ENCODE data around the gene TPPP. TPM values are rescaled to one million over a fixed set of nuclear protein-coding genes. Genes with fewer than 3 reads are reported as not detected.
"Not testable (repeated sequence)": the region's sequence is repeated elsewhere in the genome, so short reads cannot be mapped to it uniquely, and the experiment has no call there.

The TPPP gene
- total RNA-seq, 2 donors from 2014 or later = 1.7 to 4.0 TPM

DNA sequence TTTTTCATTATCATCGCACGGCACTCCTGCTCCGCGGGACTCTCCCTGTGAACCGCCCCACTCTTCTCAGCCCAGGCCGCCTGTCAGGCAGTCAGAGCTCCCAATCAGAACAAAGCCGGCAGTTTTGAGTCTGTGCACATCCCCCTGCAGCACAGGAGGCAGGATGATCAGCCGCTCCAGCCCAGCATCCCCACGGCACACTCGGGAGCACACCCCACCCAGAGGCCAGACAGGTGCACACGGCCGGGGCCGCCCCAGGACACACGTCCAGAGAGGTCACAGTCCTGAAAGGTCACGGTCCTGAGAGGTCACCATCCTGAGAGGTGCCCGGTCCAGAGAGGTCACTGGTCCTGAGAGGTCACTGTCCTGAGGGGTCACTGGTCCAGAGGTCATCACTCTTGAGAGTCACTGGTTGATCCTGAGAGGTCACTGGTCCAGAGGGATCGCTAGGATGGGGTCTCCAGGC lies 8.4 kb downstream of the TPPP start:
- Histone ChIP-seq H3K9ac (ENCODE audit: low read depth in 2 of 2, low read length in 2 of 2) (no peak overlapping the region), H3K4me1 (no peaks in the 10 kb centered on the region), H3K9me3 (no peaks in the 10 kb centered on the region), H3K4me3 (no peak overlapping the region), H3K27me3 (no peaks in the 10 kb centered on the region), H3K36me3 (no peaks in the 10 kb centered on the region), H3K27ac (no peak overlapping the region)
- intact Hi-C loops (cut with DNase I) = loop anchor here (5.0 kb wide), 1 partner anchor 93 kb away; no protein-coding TSS in a partner anchor
- TF ChIP-seq, protein P1, sequence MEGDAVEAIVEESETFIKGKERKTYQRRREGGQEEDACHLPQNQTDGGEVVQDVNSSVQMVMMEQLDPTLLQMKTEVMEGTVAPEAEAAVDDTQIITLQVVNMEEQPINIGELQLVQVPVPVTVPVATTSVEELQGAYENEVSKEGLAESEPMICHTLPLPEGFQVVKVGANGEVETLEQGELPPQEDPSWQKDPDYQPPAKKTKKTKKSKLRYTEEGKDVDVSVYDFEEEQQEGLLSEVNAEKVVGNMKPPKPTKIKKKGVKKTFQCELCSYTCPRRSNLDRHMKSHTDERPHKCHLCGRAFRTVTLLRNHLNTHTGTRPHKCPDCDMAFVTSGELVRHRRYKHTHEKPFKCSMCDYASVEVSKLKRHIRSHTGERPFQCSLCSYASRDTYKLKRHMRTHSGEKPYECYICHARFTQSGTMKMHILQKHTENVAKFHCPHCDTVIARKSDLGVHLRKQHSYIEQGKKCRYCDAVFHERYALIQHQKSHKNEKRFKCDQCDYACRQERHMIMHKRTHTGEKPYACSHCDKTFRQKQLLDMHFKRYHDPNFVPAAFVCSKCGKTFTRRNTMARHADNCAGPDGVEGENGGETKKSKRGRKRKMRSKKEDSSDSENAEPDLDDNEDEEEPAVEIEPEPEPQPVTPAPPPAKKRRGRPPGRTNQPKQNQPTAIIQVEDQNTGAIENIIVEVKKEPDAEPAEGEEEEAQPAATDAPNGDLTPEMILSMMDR (IDR thresholded peaks at IDR 0.05) = no peak
- no peak for DNase-seq

DNA sequence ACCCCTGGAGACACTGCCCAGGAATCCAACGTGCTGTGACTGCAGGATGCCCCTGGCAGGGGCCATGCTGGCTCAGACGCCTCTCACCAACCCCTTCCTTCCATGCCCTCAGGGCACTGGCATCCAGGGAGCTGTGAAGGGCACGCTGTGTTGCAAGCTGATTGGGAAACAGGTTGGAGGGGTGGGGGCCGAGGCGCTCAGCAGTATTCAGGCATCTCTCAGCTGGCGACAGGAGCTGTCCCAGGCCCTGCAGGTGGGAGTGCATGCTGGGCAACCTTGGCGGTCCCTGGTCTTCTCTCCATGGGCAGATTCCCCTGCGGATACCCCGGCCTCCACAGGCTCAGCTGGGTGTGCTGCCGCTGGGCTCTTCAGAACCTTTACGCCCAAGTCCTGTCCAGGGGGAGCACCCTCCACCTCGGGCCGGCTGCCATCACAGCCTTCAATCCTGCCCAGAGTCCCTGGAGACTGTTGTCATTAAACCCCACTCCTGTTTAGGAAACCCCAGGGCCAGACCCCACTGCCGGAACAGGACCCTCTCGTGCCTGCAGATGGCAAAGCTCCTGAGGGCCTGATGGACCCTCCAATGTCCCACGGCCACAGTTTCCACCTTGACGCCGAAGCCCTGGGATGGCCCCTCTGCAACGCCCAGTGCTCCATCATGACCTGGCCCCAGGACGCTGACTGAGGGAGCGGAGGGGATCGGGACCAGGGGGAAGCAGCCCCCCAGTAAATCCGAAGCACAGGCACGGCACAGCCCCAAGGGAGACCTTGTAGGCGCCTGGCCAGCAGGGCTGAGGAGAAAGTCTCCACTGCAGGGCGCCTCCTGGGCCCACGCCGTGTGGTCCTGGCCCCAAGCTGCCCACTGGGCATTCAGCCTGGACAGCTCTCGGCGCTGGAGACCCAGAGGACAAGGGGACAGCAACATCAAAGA lies 9.3 kb downstream of the TPPP start:
- H3K36me3 ChIP-seq = no peaks in the 10 kb centered on the region

DNA sequence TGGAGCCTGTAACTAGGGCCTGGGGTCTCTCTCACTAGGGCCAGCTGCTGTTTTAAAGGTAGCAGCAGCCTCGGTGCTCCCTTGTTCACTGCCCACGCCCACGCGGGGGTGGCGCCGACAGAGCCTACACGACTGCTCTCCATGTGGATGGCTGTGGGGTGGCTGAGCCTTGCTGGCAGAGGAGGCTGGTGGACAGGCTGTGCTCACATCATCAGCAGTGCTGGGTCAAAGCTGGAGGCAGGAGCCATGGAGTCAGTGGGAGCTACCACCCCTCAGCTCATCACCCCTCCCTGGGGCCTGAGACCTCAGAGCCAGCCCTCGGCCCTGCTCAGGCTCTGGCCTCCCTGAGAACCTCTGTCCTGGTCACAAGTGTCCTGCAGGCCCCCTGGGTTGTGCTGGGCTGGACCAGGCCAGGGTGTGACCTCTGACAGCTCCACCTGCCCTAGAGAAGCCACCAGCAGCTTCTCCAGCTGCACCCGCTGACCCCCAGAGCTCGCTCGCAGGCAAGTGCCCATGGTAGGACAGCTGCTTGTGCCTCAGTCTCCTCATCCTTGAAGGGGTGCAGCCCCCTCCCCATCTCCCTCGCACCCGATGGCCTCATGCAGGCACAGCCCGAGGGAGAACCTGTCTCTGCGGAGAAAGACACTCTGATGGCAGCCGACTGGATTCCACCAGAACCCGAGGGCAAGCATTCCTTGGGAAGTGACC lies 10.3 kb downstream of the TPPP start:
- H3K9me3 ChIP-seq; H3K27me3 ChIP-seq; H3K9ac ChIP-seq (ENCODE audit: low read depth in 2 of 2, low read length in 2 of 2); H3K36me3 ChIP-seq; H3K4me1 ChIP-seq; H3K4me3 ChIP-seq; H3K27ac ChIP-seq; DNase-seq: not testable (repeated sequence)
- intact Hi-C loops (cut with DNase I) = loop anchor here (5.0 kb wide), 1 partner anchor 94 kb away; no protein-coding TSS in a partner anchor

More for the DNA sequence above, 9.3 kb downstream of the TPPP start:
- Histone ChIP-seq H3K27me3 (no peaks in the 10 kb centered on the region), H3K9me3 (no peaks in the 10 kb centered on the region), H3K9ac (ENCODE audit: low read depth in 2 of 2, low read length in 2 of 2) (no peak overlapping the region), H3K27ac (no peak overlapping the region), H3K4me3 (no peak overlapping the region), H3K4me1 (no peaks in the 10 kb centered on the region)
- intact Hi-C loops (cut with DNase I) = loop anchor here (5.0 kb wide), 1 partner anchor 93 kb away; no protein-coding TSS in a partner anchor
- TF ChIP-seq, protein P1 (IDR thresholded peaks at IDR 0.05) = no peak
- no peak for DNase-seq

DNA sequence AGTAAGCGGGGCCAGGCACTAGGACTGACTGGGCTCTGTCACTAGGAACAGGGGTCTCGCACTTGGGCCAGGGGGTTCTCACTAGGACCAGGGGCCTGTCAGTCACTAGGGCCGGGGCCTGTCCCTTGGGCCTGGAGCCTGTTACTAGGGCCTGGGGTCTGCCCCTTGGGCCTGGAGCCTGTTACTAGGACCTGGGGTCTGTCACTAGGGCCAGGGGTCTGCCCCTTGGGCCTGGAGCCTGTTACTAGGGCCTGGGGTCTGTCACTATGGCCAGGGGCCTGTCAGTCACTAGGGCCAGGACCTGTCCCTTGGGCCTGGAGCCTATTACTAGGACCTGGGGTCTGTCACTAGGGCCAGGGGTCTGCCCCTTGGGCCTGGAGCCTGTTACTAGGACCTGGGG lies 10.9 kb downstream of the TPPP start:
- H3K9me3 ChIP-seq; H3K4me3 ChIP-seq; H3K27ac ChIP-seq; H3K27me3 ChIP-seq; H3K36me3 ChIP-seq; H3K4me1 ChIP-seq; H3K9ac ChIP-seq (ENCODE audit: low read depth in 2 of 2, low read length in 2 of 2); DNase-seq: not testable (repeated sequence)
- intact Hi-C loops (cut with DNase I) = loop anchor here (5.0 kb wide), 1 partner anchor 95 kb away; no protein-coding TSS in a partner anchor

DNA sequence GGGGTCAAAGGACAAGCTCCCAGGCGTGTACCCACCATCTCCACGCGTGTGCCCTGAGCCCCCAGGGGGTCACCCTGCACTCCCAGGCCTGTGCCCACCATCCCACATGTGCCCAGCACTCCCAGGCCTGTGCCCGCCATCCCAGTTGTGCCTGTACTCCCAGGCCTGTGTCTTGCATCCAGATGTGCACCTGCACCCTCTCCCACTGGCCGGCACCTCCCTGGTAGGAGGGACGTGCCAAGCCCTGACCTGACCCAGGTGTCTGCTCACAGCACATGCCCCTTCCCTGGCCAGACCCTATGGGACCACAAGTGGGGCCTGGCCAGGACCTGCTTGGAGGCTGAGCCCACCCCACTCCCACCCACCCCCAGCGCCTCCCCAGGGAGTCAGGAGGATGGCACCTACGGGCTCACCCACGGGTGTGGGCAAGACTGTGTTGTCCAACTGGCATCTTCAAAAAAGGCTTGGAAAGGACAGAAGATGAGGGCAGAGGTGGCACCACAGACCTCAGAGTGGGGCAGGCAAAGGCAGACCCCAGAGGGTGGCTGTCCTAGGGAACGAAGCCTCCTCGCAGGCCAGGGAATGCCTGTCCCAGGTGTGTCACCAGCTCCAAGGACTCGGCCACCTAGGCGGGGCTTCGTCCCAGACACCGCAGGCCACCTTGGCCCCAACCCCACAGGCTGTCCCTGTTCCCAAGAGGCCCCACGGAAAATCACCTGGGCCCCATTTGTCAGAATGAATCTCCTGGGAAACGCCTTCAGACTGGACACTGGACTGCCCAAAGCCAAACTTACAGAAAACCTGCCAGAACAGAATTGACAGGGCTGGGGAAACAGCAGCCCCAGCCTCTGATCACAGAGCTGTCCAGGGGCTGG lies 11.6 kb downstream of the TPPP start:
- peak; percentile 15 for DNase-seq
- not testable (repeated sequence) for H3K36me3 ChIP-seq; H3K9ac ChIP-seq (ENCODE audit: low read depth in 2 of 2, low read length in 2 of 2); H3K4me3 ChIP-seq; H3K27me3 ChIP-seq; H3K27ac ChIP-seq; H3K9me3 ChIP-seq; H3K4me1 ChIP-seq
- intact Hi-C loops (cut with DNase I) = loop anchor here (5.0 kb wide), 1 partner anchor 96 kb away; no protein-coding TSS in a partner anchor

DNA sequence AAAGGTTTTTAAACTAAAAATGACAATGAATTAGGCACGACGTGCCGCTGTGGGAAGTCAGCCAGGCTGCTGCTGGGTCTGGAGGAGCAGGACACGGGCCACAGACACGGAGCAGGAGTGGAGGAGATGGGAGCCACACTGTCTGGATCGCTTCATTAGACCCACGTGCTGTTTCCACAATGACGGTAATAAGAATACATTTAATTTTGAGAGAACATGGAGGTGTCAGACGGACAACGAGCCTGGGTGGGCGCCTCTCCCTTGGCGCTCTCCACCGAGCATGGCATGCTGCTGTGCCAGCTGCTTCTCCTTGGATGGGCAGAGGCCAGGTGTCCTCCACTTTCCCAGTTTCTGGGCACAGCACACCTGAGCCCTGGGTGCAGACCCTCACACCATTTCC lies 12.3 kb downstream of the TPPP start:
- H3K27ac ChIP-seq; H3K36me3 ChIP-seq; H3K9ac ChIP-seq (ENCODE audit: low read depth in 2 of 2, low read length in 2 of 2); H3K4me3 ChIP-seq; H3K27me3 ChIP-seq; DNase-seq; H3K9me3 ChIP-seq; H3K4me1 ChIP-seq: not testable (repeated sequence)
- intact Hi-C loops (cut with DNase I) = loop anchor here (5.0 kb wide), 1 partner anchor 96 kb away; no protein-coding TSS in a partner anchor

DNA sequence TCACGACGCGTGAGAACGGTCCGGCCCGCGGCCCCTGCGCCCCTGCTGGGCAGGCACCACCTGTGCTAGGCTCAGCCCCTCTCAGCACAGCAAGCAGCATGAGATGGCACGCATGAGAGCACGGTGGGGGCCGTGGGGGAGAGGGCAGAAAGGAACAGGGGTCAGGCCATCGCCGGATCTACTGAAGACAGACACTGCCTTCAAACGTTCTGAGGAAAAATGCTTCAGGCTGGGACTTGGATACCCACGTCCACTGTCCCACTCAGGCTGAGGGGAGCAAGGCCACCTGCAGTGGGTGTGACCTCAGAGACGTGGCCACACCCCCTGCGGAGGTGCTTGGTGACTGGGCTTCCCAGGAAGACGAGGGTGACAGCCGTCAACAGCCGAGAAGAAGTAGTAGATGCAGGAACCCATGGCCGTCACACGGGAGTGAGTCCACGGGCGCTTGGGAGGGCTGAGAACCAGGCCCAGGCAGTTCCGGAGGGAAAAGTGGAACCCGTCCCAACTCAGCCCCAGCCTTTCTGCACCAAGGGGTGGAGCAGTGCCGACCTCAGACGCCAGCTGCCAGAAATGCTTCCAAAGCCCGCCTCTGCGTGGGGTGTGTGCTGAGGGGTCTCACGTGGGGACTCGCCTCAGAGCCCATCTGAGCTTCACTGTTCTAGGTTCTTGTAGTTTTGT lies 12.9 kb downstream of the TPPP start:
- not testable (repeated sequence) for H3K9me3 ChIP-seq; H3K4me3 ChIP-seq; DNase-seq; H3K36me3 ChIP-seq; H3K9ac ChIP-seq (ENCODE audit: low read depth in 2 of 2, low read length in 2 of 2); H3K4me1 ChIP-seq; H3K27ac ChIP-seq; H3K27me3 ChIP-seq
- intact Hi-C loops (cut with DNase I) = loop anchor here (5.0 kb wide), 1 partner anchor 97 kb away; no protein-coding TSS in a partner anchor

DNA sequence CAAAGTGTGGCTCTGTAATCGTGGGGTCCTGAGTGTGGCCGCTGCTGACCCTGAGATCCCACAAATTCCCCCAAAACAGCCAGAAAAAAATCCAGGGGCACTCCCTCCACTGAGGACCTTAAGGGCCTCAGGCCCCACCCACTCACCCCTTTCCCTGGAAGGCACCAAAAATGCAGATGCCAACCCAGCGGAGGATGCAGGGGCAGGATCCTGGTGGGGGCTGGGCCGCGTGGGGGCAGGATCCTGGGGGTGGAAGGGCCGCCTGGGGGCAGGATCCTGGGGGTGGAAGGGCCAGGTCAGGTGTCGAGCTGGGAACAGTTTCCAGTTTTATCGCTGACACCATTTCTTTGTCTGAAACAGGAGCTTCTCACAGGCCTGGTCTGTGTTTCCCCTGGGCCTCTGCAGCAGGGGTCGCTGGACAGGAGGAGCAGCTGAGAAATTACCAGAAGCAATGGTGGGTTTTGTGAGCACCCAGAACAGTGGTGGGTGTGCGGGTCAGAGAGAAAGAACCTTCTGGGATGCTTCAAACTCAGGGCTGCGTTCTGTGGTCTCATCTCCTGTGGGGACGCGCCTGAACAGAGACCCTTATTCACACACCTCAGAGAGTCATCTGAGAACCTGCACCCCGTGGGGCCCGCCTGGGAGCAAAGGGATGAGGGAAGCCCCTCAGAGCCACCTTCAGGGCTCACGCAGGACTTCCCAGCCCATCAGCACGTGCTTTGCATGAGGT lies 13.8 kb downstream of the TPPP start:
- intact Hi-C loops (cut with DNase I); H3K4me3 ChIP-seq; H3K9me3 ChIP-seq; H3K4me1 ChIP-seq; H3K27me3 ChIP-seq; H3K36me3 ChIP-seq; H3K9ac ChIP-seq (ENCODE audit: low read depth in 2 of 2, low read length in 2 of 2); H3K27ac ChIP-seq: not testable (repeated sequence)
- DNase-seq = peak; percentile 13

DNA sequence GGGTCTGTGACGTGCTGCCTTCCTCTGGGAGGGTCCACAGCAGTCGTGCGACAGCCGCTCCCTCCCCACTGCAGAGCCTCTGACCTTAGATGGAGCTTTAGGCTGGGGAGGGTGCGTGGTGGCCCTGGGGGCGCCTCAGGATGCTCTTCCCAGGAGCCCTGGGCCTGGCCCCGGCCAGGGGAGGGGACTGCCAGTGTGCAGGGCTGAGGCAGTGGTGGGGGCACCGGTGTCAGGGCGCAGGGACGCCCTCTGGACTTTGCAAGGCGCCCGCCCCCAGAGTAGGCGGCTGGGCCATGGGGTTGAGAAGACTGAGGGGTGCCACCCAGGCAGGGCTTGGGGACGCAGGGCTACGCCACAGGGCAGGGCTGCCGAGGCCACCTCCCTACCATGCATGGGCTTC lies 14.6 kb downstream of the TPPP start:
- DNase-seq; intact Hi-C loops (cut with DNase I); H3K9me3 ChIP-seq: not testable (repeated sequence)

More for the DNA sequence above, 14.6 kb downstream of the TPPP start:
- not testable (repeated sequence) for H3K4me1 ChIP-seq; H3K9ac ChIP-seq (ENCODE audit: low read depth in 2 of 2, low read length in 2 of 2); H3K27ac ChIP-seq; H3K36me3 ChIP-seq; H3K4me3 ChIP-seq; H3K27me3 ChIP-seq

All from colonic mucosa (tissue), 4 donors.